Measurements from ENCODE around the gene FTHL17.

- TF ChIP-seq CTCF (IDR thresholded peaks at IDR 0.05) (no peak), POLR2A (IDR thresholded peaks at IDR 0.05) (no peak)
These were observed 27.8 kb upstream of the FTHL17 start for GRCh38 chrX:31099536-31100090.

Data from uterus (tissue), 2 donors.